WTC11 (cell line): Measurements from ENCODE around the gene TVP23A. TPM values are rescaled to one million over a fixed set of nuclear protein-coding genes. Genes with fewer than 3 reads are reported as not detected.

ENCODE experiments used
- E2F5 ChIP-seq: sonication (generic); formaldehyde crosslinking; IDR thresholded peaks from 2 replicates; pipeline ENCODE4 v1.8.1; 2022; ENCODE audit warnings: mild to moderate bottlenecking, moderate library complexity, missing genetic modification reagents
- ETV6 ChIP-seq: sonication (generic); formaldehyde crosslinking; IDR thresholded peaks from 2 replicates; pipeline ENCODE4 v1.8.1; 2022; ENCODE audit warnings: mild to moderate bottlenecking, missing genetic modification reagents
- FOXK1 ChIP-seq: sonication (generic); formaldehyde crosslinking; IDR thresholded peaks from 2 replicates; pipeline ENCODE4 v1.8.0; 2022; ENCODE audit warnings: mild to moderate bottlenecking, moderate library complexity, missing genetic modification reagents
- FOXP1 ChIP-seq: sonication (generic); formaldehyde crosslinking; IDR thresholded peaks from 2 replicates; pipeline ENCODE4 v1.8.0; 2022; ENCODE audit warnings: missing genetic modification reagents, mild to moderate bottlenecking, moderate library complexity, borderline replicate concordance
- GABPB1 ChIP-seq: sonication (generic); formaldehyde crosslinking; IDR thresholded peaks from 2 replicates; pipeline ENCODE4 v1.8.1; 2023; ENCODE audit warnings: mild to moderate bottlenecking, missing genetic modification reagents
- HMGA2 ChIP-seq: fragments of 250-450 bp; sonication (Bioruptor Pico); IDR thresholded peaks from 2 replicates; pipeline ENCODE4 v1.4.0; 2021; ENCODE audit warnings: mild to moderate bottlenecking, moderate library complexity
- HMGXB4 ChIP-seq: sonication (generic); formaldehyde crosslinking; IDR thresholded peaks from 2 replicates; pipeline ENCODE4 v1.8.1; 2023; ENCODE audit warnings: mild to moderate bottlenecking, moderate library complexity, missing genetic modification reagents
- JUN ChIP-seq: sonication (generic); formaldehyde crosslinking; IDR thresholded peaks from 2 replicates; pipeline ENCODE4 v1.8.0; 2023; ENCODE audit warnings: mild to moderate bottlenecking, missing genetic modification reagents
- KAT7 ChIP-seq: sonication (generic); formaldehyde crosslinking; IDR thresholded peaks from 2 replicates; pipeline ENCODE4 v1.8.1; 2023; ENCODE audit warnings: missing genetic modification reagents, mild to moderate bottlenecking, borderline replicate concordance
- MAX ChIP-seq: sonication (generic); formaldehyde crosslinking; IDR thresholded peaks from 2 replicates; pipeline ENCODE4 v1.8.0; 2022; ENCODE audit warnings: mild to moderate bottlenecking, missing genetic modification reagents
- NFE2L1 ChIP-seq: sonication (generic); formaldehyde crosslinking; IDR thresholded peaks from 2 replicates; pipeline ENCODE4 v1.8.1; 2023; ENCODE audit warnings: missing genetic modification reagents
- PREB ChIP-seq: sonication (generic); formaldehyde crosslinking; IDR thresholded peaks from 2 replicates; pipeline ENCODE4 v1.8.1; 2022; ENCODE audit warnings: mild to moderate bottlenecking, missing genetic modification reagents, moderate library complexity, borderline replicate concordance
- SMAD4 ChIP-seq: sonication (generic); formaldehyde crosslinking; IDR thresholded peaks from 2 replicates; pipeline ENCODE4 v1.8.0; 2022; ENCODE audit warnings: mild to moderate bottlenecking, missing genetic modification reagents
- SP1 ChIP-seq: sonication (generic); formaldehyde crosslinking; conservative IDR thresholded peaks from 2 replicates; pipeline ENCODE4 v1.8.1; 2022; ENCODE audit warnings: missing genetic modification reagents
- STAT6 ChIP-seq: sonication (generic); formaldehyde crosslinking; conservative IDR thresholded peaks from 2 replicates; pipeline ENCODE4 v1.8.1; 2023; ENCODE audit warnings: mild to moderate bottlenecking, low read depth, missing genetic modification reagents, moderate library complexity
- ZMAT4 ChIP-seq: fragments of 250-450 bp; sonication (Bioruptor Pico); IDR thresholded peaks from 2 replicates; pipeline ENCODE4 v1.9.0; 2021; ENCODE audit warnings: mild to moderate bottlenecking
- ZNF281 ChIP-seq: sonication (generic); formaldehyde crosslinking; IDR thresholded peaks from 2 replicates; pipeline ENCODE4 v1.8.0; 2023; ENCODE audit warnings: mild to moderate bottlenecking, missing genetic modification reagents
- total RNA-seq: library from RNA; stranded (reverse); gene quantifications from 3 replicates; pipeline ENCODE4 v1.2.3, GENCODE V29; 2021
- TF ChIP-seq, protein P1 (sequence below): sonication (generic); formaldehyde crosslinking; IDR thresholded peaks from 2 replicates; pipeline ENCODE4 v1.8.0; 2023; ENCODE audit warnings: missing genetic modification reagents, mild to moderate bottlenecking, borderline replicate concordance
- TF ChIP-seq, protein P2 (sequence below): sonication (generic); formaldehyde crosslinking; IDR thresholded peaks from 2 replicates; pipeline ENCODE4 v1.8.0; 2022; ENCODE audit warnings: mild to moderate bottlenecking, missing genetic modification reagents
- TF ChIP-seq, protein P3 (sequence below): sonication (generic); formaldehyde crosslinking; IDR thresholded peaks from 2 replicates; pipeline ENCODE4 v1.8.1; 2023; ENCODE audit warnings: mild to moderate bottlenecking, missing genetic modification reagents

The TVP23A gene
- total RNA-seq, 1 experiment from 2014 or later, result 1.2 TPM

DNA sequence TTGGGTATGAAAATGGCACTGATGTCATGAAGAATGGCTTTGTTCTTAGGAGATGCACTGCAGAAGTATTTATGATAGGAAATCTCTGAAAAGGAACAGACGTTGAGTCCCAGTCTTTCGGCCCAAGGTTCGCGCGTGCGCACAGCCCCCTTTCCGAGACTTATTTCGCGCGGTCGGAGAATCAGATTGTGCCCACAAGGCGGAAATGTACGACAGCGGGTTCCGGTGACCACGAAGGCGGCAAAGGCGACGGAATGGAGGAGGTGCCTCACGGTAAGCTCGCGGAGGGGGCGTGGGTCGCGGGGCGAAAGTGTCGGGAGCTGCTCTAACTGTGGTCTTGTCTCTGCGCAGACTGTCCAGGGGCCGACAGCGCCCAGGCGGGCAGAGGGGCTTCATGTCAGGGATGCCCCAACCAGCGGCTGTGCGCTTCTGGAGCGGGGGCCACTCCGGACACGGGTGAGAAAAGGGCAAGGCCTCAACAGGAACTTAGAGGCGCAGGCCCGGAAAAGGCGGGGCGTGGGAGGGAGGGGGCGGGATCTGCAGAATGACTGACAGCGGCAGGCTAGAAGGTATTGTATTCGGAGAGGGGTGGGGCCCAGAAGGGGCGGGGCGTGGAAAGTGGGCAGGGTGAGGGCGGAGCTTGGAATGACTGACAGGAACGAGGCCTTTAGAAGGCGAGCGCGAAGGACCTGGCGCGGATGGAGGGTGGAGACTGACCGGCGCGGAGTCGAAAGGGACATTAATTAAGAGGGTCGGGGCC, 74.8 kb downstream of the TVP23A start, which contains the start of gene NUBP1 (continued):
- TF ChIP-seq ZMAT4 (CRISPR knock-in tag) (no peak), ETV6 (CRISPR knock-in tag) (0 out of 2 replicates have a peak, but pooled peaks have one; percentile 20), FOXK1 (CRISPR knock-in tag) (0 out of 2 replicates have a peak, but pooled peaks have one; percentile 43), NFE2L1 (CRISPR knock-in tag) (peak; percentile 81; the same call in 1 of the 2 replicates), MAX (CRISPR knock-in tag) (peak; percentile 85), HMGA2 (CRISPR knock-in tag) (0 out of 2 replicates have a peak, but pooled peaks have one; percentile 10), PREB (CRISPR knock-in tag) (peak; percentile 67; the same call in 1 of the 2 replicates), GABPB1 (CRISPR knock-in tag) (peak; percentile 92), SP1 (CRISPR knock-in tag) (peak; percentile 75), SMAD4 (CRISPR knock-in tag) (no peak), STAT6 (CRISPR knock-in tag) (no peak), ZNF281 (CRISPR knock-in tag) (no peak), FOXP1 (peak; percentile 80), JUN (no peak), E2F5 (CRISPR knock-in tag) (peak; percentile 85), KAT7 (CRISPR knock-in tag) (no peak), HMGXB4 (CRISPR knock-in tag) (no peak)
- TF ChIP-seq, protein P1, sequence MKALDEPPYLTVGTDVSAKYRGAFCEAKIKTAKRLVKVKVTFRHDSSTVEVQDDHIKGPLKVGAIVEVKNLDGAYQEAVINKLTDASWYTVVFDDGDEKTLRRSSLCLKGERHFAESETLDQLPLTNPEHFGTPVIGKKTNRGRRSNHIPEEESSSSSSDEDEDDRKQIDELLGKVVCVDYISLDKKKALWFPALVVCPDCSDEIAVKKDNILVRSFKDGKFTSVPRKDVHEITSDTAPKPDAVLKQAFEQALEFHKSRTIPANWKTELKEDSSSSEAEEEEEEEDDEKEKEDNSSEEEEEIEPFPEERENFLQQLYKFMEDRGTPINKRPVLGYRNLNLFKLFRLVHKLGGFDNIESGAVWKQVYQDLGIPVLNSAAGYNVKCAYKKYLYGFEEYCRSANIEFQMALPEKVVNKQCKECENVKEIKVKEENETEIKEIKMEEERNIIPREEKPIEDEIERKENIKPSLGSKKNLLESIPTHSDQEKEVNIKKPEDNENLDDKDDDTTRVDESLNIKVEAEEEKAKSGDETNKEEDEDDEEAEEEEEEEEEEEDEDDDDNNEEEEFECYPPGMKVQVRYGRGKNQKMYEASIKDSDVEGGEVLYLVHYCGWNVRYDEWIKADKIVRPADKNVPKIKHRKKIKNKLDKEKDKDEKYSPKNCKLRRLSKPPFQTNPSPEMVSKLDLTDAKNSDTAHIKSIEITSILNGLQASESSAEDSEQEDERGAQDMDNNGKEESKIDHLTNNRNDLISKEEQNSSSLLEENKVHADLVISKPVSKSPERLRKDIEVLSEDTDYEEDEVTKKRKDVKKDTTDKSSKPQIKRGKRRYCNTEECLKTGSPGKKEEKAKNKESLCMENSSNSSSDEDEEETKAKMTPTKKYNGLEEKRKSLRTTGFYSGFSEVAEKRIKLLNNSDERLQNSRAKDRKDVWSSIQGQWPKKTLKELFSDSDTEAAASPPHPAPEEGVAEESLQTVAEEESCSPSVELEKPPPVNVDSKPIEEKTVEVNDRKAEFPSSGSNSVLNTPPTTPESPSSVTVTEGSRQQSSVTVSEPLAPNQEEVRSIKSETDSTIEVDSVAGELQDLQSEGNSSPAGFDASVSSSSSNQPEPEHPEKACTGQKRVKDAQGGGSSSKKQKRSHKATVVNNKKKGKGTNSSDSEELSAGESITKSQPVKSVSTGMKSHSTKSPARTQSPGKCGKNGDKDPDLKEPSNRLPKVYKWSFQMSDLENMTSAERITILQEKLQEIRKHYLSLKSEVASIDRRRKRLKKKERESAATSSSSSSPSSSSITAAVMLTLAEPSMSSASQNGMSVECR (CRISPR knock-in tag), result peak; percentile 58; the same call in 1 of the 2 replicates
- TF ChIP-seq, protein P2, sequence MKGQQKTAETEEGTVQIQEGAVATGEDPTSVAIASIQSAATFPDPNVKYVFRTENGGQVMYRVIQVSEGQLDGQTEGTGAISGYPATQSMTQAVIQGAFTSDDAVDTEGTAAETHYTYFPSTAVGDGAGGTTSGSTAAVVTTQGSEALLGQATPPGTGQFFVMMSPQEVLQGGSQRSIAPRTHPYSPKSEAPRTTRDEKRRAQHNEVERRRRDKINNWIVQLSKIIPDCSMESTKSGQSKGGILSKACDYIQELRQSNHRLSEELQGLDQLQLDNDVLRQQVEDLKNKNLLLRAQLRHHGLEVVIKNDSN, result no peak
- TF ChIP-seq, protein P3, sequence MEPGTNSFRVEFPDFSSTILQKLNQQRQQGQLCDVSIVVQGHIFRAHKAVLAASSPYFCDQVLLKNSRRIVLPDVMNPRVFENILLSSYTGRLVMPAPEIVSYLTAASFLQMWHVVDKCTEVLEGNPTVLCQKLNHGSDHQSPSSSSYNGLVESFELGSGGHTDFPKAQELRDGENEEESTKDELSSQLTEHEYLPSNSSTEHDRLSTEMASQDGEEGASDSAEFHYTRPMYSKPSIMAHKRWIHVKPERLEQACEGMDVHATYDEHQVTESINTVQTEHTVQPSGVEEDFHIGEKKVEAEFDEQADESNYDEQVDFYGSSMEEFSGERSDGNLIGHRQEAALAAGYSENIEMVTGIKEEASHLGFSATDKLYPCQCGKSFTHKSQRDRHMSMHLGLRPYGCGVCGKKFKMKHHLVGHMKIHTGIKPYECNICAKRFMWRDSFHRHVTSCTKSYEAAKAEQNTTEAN (CRISPR knock-in tag), result peak; percentile 69; the same call in 1 of the 2 replicates
